Esophagus muscularis mucosa (tissue), 4 donors: ENCODE data around the gene FGD2. TPM values are rescaled to one million over a fixed set of nuclear protein-coding genes. Genes with fewer than 3 reads are reported as not detected.

ENCODE experiments used
- DNase-seq: peaks from one replicate; pipeline ENCODE4 v3.0.0-alpha.2; 2017; ENCODE audit errors: extremely low spot score
- H3K27ac ChIP-seq, 4 donors: fragments of 200-600 bp; sonication (generic); replicated peaks in 1 of 4; 1 replicate in 3 of 4; 2 replicates in 1 of 4; pipeline ENCODE4 v1.5.1; 2016 to 2019; ENCODE audit warnings: mild to moderate bottlenecking in 1 of 4
- H3K27me3 ChIP-seq, 4 donors: fragments of 200-600 bp; sonication (generic); one replicate each; pipeline versions ENCODE4 v1.5.1 to v1.6.0; 2016 to 2019
- H3K36me3 ChIP-seq, 4 donors: fragments of 200-600 bp; sonication (generic); one replicate each; pipeline ENCODE4 v1.5.1; 2016 to 2019
- H3K4me1 ChIP-seq, 4 donors: fragments of 200-600 bp; sonication (generic); one replicate each; pipeline ENCODE4 v1.5.1; 2016 to 2019
- H3K4me3 ChIP-seq, 4 donors: fragments of 200-600 bp; sonication (generic); 1 replicate in 2 of 4; 2 replicates in 2 of 4; pipeline ENCODE4 v1.5.1; 2016 to 2019; ENCODE audit warnings: mild to moderate bottlenecking in 4 of 4, moderate library complexity in 1 of 4
- H3K9me3 ChIP-seq, 4 donors: fragments of 200-600 bp; sonication (generic); 1 replicate in 3 of 4; 2 replicates in 1 of 4; pipeline ENCODE4 v1.5.1; 2016 to 2019
- EP300 ChIP-seq: sonication (generic); formaldehyde crosslinking; IDR thresholded peaks from one replicate; pipeline ENCODE4 v1.6.1; 2017; ENCODE audit warnings: antibody characterized with exemption
- POLR2A ChIP-seq: fragments of 450-650 bp; IDR thresholded peaks from one replicate; pipeline ENCODE4 v1.6.1; 2017; ENCODE audit warnings: antibody characterized with exemption, moderate library complexity, mild to moderate bottlenecking, low read depth
- POLR2AphosphoS5 ChIP-seq, 2 donors: sonication (generic); formaldehyde crosslinking; IDR thresholded peaks; one replicate each; pipeline ENCODE4 v1.6.1; 2017; ENCODE audit warnings: antibody characterized with exemption in 2 of 2
- WGBS: methylation state at CpG from one replicate; pipeline ENCODE4 v1.1.5; 2018; 5-methylcytosine and 5-hydroxymethylcytosine counted together
- intact Hi-C: fragments of 100-400 bp; cut with DNase I; formaldehyde crosslinking; loops from one replicate; pipeline ENCODE4 v1.15.1; 2023
- total RNA-seq, 4 donors: library from RNA; depleted of rRNA; stranded (reverse); fragments of >200 nt; gene quantifications; one replicate each; pipeline versions ENCODE4 v1.1.0 to v1.2.1, GENCODE V29; 2016
- TF ChIP-seq, protein P1 (sequence below), 3 experiments: fragments of 200-600 bp in 2 of 3; fragments of 450-650 bp in 1 of 3; sonication (generic) in 2 of 3; IDR thresholded peaks; one replicate each; pipeline ENCODE4 v1.5.1; 2017 to 2019; ENCODE audit warnings: antibody characterized with exemption in 3 of 3, mild to moderate bottlenecking in 2 of 3, moderate library complexity in 1 of 3

FGD2 gene
- total RNA-seq, 4 donors from 2014 or later: 13.9 to 23.1 (median 19.3) TPM

DNA sequence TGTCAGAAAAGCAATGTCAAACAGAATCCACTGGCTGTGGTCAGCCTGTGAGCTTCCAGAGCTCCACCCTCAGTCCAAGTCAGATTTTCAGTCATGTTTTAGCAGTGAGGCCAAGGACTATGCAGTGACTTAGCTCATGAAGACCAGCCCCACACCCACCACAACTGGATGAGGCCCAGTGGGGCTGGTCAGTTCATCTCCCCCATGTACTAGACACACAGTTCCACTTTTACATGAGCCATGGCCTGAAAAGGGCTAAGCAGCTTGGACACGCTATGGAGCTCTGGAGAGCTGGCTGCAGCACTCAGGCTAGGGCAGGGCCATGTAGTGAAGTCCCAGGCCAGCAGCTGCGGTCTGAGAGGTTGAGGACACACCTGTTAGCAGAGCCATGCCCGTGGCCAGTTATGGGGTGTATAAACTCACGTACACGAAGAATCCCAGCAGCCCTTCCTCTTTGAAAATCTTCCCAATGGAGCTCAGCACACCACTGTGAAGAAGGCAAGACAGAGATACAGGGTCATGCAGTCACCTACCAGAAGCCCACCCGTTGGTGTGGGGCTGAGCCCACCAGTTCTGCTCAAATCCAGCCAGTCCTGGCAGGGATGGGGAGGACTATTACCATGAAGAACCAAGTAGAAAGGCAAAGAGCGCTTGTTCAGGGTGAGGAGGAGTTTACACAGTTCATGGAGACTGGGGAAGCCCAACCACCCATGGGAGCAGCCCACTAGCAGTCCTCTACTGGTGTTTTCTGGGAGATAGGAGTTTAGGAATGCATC is 30.0 kb upstream of the FGD2 start:
- Histone ChIP-seq H3K27ac (peak overlapping the region in 1 of 4 donors; percentile 3), H3K36me3 (peaks cover 78 to 91% (median 83%) of the 10 kb centered on the region in 4 donors), H3K9me3 (no peaks in the 10 kb centered on the region), H3K27me3 (no peaks in the 10 kb centered on the region), H3K4me1 (peaks cover 23 to 84% (median 28%) of the 10 kb centered on the region in 4 donors), H3K4me3 (no peak overlapping the region)
- intact Hi-C loops: loop anchor here (5.0 kb wide), 1 partner anchor 42 kb away; no protein-coding TSS in a partner anchor
- WGBS: 71% methylated on average over 5 of the region's 7 CpGs
- DNase-seq: no peak
- TF ChIP-seq POLR2AphosphoS5 (IDR thresholded peaks at IDR 0.05): no peak
- no peak for TF ChIP-seq POLR2A
- TF ChIP-seq, protein P1, sequence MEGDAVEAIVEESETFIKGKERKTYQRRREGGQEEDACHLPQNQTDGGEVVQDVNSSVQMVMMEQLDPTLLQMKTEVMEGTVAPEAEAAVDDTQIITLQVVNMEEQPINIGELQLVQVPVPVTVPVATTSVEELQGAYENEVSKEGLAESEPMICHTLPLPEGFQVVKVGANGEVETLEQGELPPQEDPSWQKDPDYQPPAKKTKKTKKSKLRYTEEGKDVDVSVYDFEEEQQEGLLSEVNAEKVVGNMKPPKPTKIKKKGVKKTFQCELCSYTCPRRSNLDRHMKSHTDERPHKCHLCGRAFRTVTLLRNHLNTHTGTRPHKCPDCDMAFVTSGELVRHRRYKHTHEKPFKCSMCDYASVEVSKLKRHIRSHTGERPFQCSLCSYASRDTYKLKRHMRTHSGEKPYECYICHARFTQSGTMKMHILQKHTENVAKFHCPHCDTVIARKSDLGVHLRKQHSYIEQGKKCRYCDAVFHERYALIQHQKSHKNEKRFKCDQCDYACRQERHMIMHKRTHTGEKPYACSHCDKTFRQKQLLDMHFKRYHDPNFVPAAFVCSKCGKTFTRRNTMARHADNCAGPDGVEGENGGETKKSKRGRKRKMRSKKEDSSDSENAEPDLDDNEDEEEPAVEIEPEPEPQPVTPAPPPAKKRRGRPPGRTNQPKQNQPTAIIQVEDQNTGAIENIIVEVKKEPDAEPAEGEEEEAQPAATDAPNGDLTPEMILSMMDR (IDR thresholded peaks at IDR 0.05): no peak
- no peak for TF ChIP-seq EP300

DNA sequence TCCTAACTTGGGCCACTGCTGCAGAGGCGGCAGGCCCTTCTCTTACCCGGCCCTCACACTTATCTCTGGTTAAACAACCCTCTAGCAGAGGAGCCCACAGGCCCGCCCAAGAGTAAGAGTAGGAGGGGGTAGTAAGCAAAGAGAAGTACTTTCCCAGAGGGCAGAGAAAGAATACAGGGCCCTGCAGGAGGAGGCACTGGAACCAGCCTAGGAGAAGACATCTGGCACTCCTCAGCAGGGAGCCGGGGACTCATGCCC is 29.5 kb upstream of the FGD2 start:
- DNase-seq: no peak
- no peak for TF ChIP-seq EP300
- TF ChIP-seq POLR2AphosphoS5 (IDR thresholded peaks at IDR 0.05): no peak
- no peak overlapping the region for H3K4me3 ChIP-seq
- intact Hi-C loops: loop anchor here (5.0 kb wide), 1 partner anchor 41 kb away; no protein-coding TSS in a partner anchor
- H3K27ac ChIP-seq: peak overlapping the region in 1 of 4 donors; percentile 3
- H3K9me3 ChIP-seq: no peaks in the 10 kb centered on the region
- no peaks in the 10 kb centered on the region for H3K27me3 ChIP-seq
- H3K4me1 ChIP-seq: peaks cover 29 to 84% (median 34%) of the 10 kb centered on the region in 4 donors
- WGBS: 94% methylated on average over 4 of the region's 4 CpGs
- peaks cover 72 to 91% (median 82%) of the 10 kb centered on the region in 4 donors for H3K36me3 ChIP-seq

DNA sequence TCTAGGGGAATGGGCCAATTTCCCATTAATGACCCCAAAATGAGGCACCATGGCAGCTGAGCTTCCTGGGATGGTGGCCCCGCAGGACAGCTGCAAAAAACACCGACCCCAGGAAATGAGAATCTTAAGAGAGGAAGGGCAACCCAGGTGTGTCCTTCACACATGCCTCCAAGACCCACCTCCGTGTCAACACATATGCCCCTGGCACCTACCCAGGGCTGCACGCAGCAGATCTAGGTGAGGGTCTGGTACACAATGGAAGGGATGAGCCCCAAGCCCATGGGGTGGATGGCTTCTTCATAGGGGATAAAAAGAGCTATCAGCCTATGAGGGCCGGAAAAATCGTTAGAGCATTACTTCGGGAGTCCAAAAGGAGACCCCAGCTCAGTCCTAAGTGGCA is 28.9 kb upstream of the FGD2 start:
- H3K4me3 ChIP-seq: no peak overlapping the region
- no peaks in the 10 kb centered on the region for H3K9me3 ChIP-seq
- peaks cover 34 to 84% (median 39%) of the 10 kb centered on the region in 4 donors for H3K4me1 ChIP-seq
- TF ChIP-seq, protein P1 (IDR thresholded peaks at IDR 0.05): no peak
- no peak for TF ChIP-seq POLR2A
- TF ChIP-seq EP300: no peak
- TF ChIP-seq POLR2AphosphoS5 (IDR thresholded peaks at IDR 0.05): no peak
- H3K27me3 ChIP-seq: no peaks in the 10 kb centered on the region
- intact Hi-C loops: loop anchor here (5.0 kb wide), 1 partner anchor 41 kb away; no protein-coding TSS in a partner anchor
- H3K27ac ChIP-seq: no peak overlapping the region
- H3K36me3 ChIP-seq: peaks cover 67 to 90% (median 82%) of the 10 kb centered on the region in 4 donors
- 97% methylated on average over 5 of the region's 7 CpGs for WGBS
- no peak for DNase-seq

GRCh38 chr6:36976931-36977330 is 28.5 kb upstream of the FGD2 start:
- Histone ChIP-seq H3K36me3 (peaks cover 63 to 85% (median 78%) of the 10 kb centered on the region in 4 donors), H3K9me3 (no peaks in the 10 kb centered on the region), H3K27me3 (no peaks in the 10 kb centered on the region), H3K27ac (no peak overlapping the region), H3K4me3 (no peak overlapping the region), H3K4me1 (peaks cover 39 to 84% (median 44%) of the 10 kb centered on the region in 4 donors)
- 96% methylated on average over 4 of the region's 6 CpGs for WGBS
- TF ChIP-seq POLR2AphosphoS5 (IDR thresholded peaks at IDR 0.05) (no peak), EP300 (no peak), POLR2A (no peak)
- TF ChIP-seq, protein P1 (IDR thresholded peaks at IDR 0.05): no peak
- no peak for DNase-seq
- intact Hi-C loops: loop anchor here (5.0 kb wide), 1 partner anchor 40 kb away; no protein-coding TSS in a partner anchor

GRCh38 chr6:36977470-36977941 is 27.9 kb upstream of the FGD2 start:
- Histone ChIP-seq H3K36me3 (peaks cover 57 to 80% (median 72%) of the 10 kb centered on the region in 4 donors), H3K27ac (peak overlapping the region in 1 of 4 donors; percentile 31), H3K4me3 (no peak overlapping the region), H3K9me3 (no peaks in the 10 kb centered on the region), H3K27me3 (no peaks in the 10 kb centered on the region), H3K4me1 (peaks cover 43 to 86% (median 49%) of the 10 kb centered on the region in 4 donors)
- WGBS: 75% methylated on average over 5 of the region's 16 CpGs
- DNase-seq: no peak
- intact Hi-C loops: loop anchor here (5.0 kb wide), 1 partner anchor 40 kb away; no protein-coding TSS in a partner anchor
- no peak for TF ChIP-seq POLR2AphosphoS5 (IDR thresholded peaks at IDR 0.05)
- TF ChIP-seq, protein P1 (IDR thresholded peaks at IDR 0.05): peak; percentile 24 to 40 (median 29)
